Stimulated activated naive B cell treated with anti-CD40 and anti-IgM and Interleukin-4, amounts not matched to agents 10 μg/mL and 1 μg/mL and 100 μg/mL, for 72 hours (primary cell): ENCODE results near the gene NCKAP5.

Experiments
- ATAC-seq, 2 donors: fragments of 150-1000 bp; cut with Tn5 transposase; replicated peaks; 2 replicates each; pipeline ENCODE4 v1.10.0; 2021; ENCODE audit warnings: moderate library complexity in 1 of 2
- DNase-seq: peaks from one replicate; pipeline ENCODE4 v3.0.0; 2021
- H3K27ac Mint-ChIP-seq: one replicate; pipeline ENCODE4 v1.8.0; 2022; ENCODE audit warnings: mild to moderate bottlenecking, mixed read lengths
- H3K27me3 Mint-ChIP-seq, 2 donors: one replicate each; pipeline ENCODE4 v1.8.0; 2022; ENCODE audit warnings: mixed read lengths in 2 of 2
- H3K36me3 Mint-ChIP-seq, 2 donors: one replicate each; pipeline ENCODE4 v1.8.0; 2022; ENCODE audit warnings: mixed read lengths in 2 of 2, mild to moderate bottlenecking in 1 of 2
- H3K4me1 Mint-ChIP-seq, 2 donors: one replicate each; pipeline ENCODE4 v1.8.0; 2022; ENCODE audit warnings: mixed read lengths in 2 of 2, mild to moderate bottlenecking in 1 of 2
- H3K4me3 Mint-ChIP-seq, 2 donors: one replicate each; pipeline ENCODE4 v1.8.0; 2022; ENCODE audit warnings: mild to moderate bottlenecking in 2 of 2, mixed read lengths in 2 of 2, moderate library complexity in 1 of 2
- H3K9me3 Mint-ChIP-seq, 2 donors: one replicate each; pipeline ENCODE4 v1.8.0; 2022; ENCODE audit warnings: mixed read lengths in 2 of 2, mild to moderate bottlenecking in 1 of 2

NCKAP5 gene

DNA sequence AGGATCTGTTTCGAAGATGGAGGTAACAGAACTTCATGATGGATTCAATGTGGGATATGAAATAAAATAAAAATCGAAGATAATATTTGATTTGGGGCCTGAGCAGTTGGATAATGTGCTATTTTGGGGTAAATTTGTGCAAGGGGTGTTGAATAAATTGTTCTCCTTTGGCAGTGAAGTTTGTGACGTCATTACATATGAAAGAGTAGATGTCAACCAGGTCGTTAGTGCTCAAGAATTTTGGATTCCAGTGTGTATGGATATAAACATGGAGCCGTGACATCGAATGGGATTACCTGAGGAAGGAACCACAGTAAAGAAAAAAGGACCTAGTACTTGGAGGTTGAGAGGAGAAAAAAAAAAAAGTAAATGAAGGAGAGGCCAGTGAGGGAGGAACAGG, 253.0 kb downstream of the NCKAP5 start:
- H3K27ac Mint-ChIP-seq = no peak overlapping the region
- H3K4me1 Mint-ChIP-seq = no peaks in the 10 kb centered on the region
- ATAC-seq = no peak
- DNase-seq = no peak
- H3K27me3 Mint-ChIP-seq = peaks cover 0 to 4% of the 10 kb centered on the region in 2 donors
- no peaks in the 10 kb centered on the region for H3K36me3 Mint-ChIP-seq
- H3K4me3 Mint-ChIP-seq = no peak overlapping the region
- peaks cover 0 to 3% of the 10 kb centered on the region in 2 donors for H3K9me3 Mint-ChIP-seq

DNA sequence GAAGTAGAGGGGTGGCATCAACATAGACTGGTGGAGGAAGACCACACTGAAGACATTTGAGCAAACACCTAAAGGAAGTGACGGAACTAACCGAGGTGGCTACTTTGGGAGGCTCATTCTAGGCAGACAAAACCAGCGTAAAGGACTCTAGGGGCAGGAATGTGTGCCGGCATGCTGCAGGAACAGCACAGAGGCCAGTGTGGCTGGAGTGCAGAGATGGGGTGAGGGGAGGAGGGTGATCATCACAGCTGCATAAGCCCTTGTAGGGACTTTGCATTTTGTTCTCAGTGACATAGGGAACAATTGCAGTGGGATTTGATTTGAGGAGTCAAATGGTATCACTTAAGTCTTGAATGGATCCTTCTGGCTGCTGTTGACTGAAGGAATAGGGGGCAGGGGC, 253.5 kb downstream of the NCKAP5 start:
- Mint-ChIP-seq H3K27me3 (peaks cover 0 to 6% of the 10 kb centered on the region in 2 donors), H3K36me3 (no peaks in the 10 kb centered on the region), H3K4me3 (no peak overlapping the region), H3K27ac (no peak overlapping the region), H3K9me3 (peaks cover 0 to 3% of the 10 kb centered on the region in 2 donors), H3K4me1 (no peaks in the 10 kb centered on the region)
- no peak for DNase-seq
- ATAC-seq = no peak

DNA sequence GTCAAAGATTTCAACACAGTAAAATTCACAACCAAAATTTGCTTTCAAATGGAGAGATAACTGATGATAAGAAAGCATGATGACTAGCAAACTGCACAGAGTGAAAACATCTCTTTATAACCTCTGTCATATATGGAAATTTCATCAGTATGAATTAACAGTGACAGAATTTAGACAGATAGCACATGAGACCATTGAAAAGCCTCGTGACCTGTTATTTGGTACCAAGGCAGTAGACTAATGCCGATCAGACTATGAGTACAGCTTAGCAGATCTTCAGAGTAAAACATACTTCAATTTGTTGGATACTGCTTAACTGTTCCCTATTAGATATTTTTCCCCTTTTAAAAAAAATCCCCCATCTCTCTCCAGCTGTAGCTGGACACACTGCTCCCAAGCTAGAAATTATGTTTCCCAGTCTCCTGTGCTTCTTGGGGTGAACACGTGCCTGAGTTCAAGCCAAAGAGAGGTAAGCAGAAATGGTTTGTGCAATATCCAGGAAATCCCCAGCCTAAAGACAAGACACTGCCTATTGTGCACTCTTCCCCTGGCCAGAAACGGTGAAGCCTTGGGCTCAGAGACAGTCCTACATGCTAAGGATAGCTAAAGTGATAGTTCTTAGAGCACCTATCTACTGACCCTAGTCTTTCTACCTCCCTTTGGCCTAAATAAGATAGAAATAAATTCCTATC, 256.1 kb downstream of the NCKAP5 start:
- Mint-ChIP-seq H3K4me3 (no peak overlapping the region), H3K27me3 (peaks cover 0 to 6% of the 10 kb centered on the region in 2 donors), H3K27ac (no peak overlapping the region), H3K36me3 (no peaks in the 10 kb centered on the region), H3K9me3 (peaks cover 0 to 2% of the 10 kb centered on the region in 2 donors), H3K4me1 (no peaks in the 10 kb centered on the region)
- DNase-seq (no peak), ATAC-seq (no peak)

DNA sequence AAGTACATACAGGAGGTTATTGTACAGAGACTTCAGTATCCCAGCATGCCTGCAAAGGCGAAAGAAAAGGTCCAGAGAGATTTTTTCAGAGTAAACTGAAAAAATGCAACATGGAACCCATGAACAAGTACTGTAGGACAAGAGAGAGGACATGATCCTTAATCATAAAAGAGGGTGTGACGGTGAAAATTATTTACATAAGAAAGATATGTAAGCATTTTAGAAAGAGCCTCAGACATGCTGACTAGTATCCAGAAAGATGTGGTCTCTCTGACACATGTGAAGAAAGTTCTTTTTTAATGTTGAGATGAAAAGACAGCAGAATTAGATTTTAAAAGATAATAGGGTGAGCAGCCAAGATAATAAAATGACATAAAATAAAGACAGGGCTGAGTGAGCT, 262.0 kb downstream of the NCKAP5 start:
- Mint-ChIP-seq H3K4me1 (no peaks in the 10 kb centered on the region), H3K27me3 (peaks cover 0 to 6% of the 10 kb centered on the region in 2 donors), H3K4me3 (no peak overlapping the region), H3K27ac (no peak overlapping the region), H3K36me3 (no peaks in the 10 kb centered on the region), H3K9me3 (peaks cover 0 to 2% of the 10 kb centered on the region in 2 donors)
- ATAC-seq (no peak), DNase-seq (no peak)

DNA sequence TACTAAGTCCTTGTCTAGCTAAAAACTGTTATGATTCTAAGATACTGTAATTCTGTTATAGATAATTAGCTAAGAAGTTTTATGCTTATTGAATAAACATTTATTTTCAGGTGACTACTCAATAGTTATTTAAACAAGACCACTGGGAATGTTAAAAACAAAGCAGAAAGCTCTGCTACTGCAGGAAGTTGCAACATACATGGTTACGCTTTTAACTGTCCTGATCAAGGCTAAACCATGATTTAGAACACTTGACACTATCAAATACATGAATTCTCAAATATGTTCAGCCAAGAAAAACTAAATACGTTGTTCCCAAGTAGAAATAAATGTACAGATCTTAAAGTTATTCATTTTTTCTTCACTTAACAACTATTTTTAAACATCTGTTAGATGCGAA, 263.9 kb downstream of the NCKAP5 start:
- Mint-ChIP-seq H3K4me3 (no peak overlapping the region), H3K36me3 (no peaks in the 10 kb centered on the region), H3K27ac (no peak overlapping the region), H3K9me3 (peaks cover 0 to 2% of the 10 kb centered on the region in 2 donors), H3K27me3 (no peaks in the 10 kb centered on the region), H3K4me1 (no peaks in the 10 kb centered on the region)
- ATAC-seq (no peak), DNase-seq (no peak)

DNA sequence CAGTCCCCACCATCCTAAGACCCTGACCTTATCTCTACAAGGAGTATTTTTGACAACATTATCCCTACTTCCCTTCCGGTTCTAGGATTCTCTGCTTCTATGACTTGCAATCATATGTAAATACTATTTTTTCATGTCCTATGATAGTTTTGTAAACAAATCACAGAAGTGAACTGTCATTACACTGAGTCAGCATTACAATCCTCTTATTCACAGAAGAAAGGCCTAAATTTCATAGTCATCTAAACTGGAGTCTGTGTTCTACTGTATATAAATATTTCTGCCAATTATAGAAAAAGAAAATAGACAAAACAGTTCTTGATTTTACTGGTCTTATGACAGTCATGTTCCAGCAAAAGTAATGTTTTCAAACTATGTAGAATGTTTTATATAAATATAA, 265.1 kb downstream of the NCKAP5 start:
- Mint-ChIP-seq H3K27ac (no peak overlapping the region), H3K4me1 (no peaks in the 10 kb centered on the region), H3K9me3 (peaks cover 0 to 2% of the 10 kb centered on the region in 2 donors), H3K36me3 (no peaks in the 10 kb centered on the region), H3K4me3 (no peak overlapping the region), H3K27me3 (no peaks in the 10 kb centered on the region)
- ATAC-seq (no peak), DNase-seq (no peak)

DNA sequence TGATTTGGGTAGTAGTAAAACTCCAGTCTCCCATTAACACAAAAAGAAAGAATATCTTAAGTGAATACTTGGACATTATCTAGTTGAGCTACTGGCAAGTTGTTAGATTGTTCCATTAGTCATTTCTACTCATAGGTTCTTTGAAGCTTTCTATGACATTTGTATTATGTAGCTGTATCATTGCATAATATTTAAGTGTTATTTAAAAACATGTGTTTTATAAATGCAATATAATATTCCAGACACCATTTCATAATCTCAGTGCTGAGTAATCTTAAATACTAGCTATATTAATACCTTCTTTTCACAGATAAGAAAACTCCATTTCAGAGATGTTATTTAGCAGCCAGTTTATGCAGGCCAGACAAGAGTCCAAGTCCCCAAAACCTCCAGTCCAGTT, 271.9 kb downstream of the NCKAP5 start:
- H3K9me3 Mint-ChIP-seq = no peaks in the 10 kb centered on the region
- H3K27me3 Mint-ChIP-seq = peaks cover 3 to 6% of the 10 kb centered on the region in 2 donors
- no peak for DNase-seq
- ATAC-seq = no peak
- H3K36me3 Mint-ChIP-seq = no peaks in the 10 kb centered on the region
- no peak overlapping the region for H3K27ac Mint-ChIP-seq
- no peaks in the 10 kb centered on the region for H3K4me1 Mint-ChIP-seq
- H3K4me3 Mint-ChIP-seq = no peak overlapping the region

DNA sequence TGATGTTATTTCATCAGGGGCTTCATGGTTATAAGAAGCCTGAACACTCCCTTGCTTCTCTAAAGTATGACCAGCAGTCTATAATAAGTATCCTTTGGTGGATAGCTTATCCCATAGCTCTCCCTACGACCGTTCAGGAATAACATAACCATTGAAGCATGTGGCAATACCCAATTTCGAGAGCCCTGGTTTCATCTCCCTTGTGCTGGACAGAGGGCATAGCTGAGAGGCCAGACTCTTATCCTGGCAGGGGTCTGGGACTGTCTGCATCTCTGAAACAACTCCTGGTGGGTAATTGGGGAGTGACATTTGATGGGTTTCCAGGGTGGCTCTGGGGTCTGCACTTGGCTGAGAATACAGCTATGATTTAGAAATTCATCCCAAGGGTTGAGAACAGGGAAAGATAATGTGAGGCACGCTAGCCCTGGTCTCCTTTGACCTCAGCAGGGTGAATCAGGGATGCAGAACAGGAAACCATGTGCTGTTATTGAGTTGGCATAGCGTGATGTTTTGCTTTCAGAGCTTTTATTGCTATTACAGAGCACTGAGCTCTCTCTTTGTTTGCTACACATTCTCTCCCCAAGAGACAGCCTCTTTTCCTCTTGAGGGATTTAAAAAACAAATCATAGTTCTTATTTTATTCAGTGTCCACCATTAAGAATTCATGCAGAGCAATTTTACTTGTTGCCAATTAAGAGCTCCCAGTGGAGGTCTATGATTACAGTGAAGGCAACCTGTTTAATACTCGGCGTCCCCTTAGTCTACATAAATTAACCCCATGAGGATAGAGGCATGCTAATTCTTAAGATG, 274.5 kb downstream of the NCKAP5 start:
- no peaks in the 10 kb centered on the region for H3K36me3 Mint-ChIP-seq
- no peak overlapping the region for H3K4me3 Mint-ChIP-seq
- no peaks in the 10 kb centered on the region for H3K9me3 Mint-ChIP-seq
- peaks cover 3 to 6% of the 10 kb centered on the region in 2 donors for H3K27me3 Mint-ChIP-seq
- no peak for ATAC-seq
- H3K27ac Mint-ChIP-seq = no peak overlapping the region
- no peaks in the 10 kb centered on the region for H3K4me1 Mint-ChIP-seq
- no peak for DNase-seq

DNA sequence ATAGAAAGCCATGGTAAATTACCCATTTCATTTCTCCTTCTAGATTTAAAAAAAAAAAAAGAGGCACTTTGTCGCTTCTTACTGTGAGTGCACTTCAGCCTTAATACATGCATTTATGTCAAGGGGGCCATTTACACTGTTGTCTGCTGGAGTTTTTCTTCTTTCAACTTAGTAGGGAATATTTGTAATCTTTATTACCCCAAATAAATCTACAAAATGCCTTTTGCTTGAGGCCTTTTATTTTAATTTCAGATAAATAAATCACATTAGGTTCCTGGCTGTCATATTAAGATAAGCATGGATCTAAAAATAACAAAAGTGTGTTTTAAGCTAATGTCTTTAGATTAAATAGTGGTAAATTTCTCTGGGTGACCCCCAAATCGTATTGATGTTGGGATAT, 276.0 kb downstream of the NCKAP5 start:
- no peak for ATAC-seq
- Mint-ChIP-seq H3K4me1 (no peaks in the 10 kb centered on the region), H3K4me3 (no peak overlapping the region), H3K36me3 (no peaks in the 10 kb centered on the region), H3K9me3 (no peaks in the 10 kb centered on the region), H3K27me3 (peaks cover 3 to 6% of the 10 kb centered on the region in 2 donors), H3K27ac (no peak overlapping the region)
- no peak for DNase-seq

DNA sequence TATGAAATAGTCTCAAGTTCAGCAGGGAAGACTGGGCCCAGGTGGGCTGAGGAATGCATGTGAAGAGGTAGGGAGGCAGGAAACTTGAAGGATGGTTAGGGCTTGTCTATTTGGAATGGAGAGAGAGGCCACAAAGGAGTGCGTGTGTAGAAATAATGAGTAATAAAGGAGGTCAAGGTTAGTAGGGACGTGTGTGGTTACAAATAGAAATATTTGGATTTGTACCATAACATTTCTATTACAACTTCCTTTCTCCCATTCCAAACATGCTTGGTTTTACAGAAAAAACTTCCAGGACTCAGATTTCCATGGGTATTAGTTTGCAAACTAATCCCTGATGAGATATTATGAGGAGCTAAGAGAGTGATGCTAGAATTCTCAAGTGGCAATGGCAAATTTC, 280.6 kb downstream of the NCKAP5 start:
- Mint-ChIP-seq H3K4me3 (no peak overlapping the region), H3K27me3 (peaks cover 0 to 3% of the 10 kb centered on the region in 2 donors), H3K4me1 (no peaks in the 10 kb centered on the region), H3K9me3 (no peaks in the 10 kb centered on the region), H3K27ac (no peak overlapping the region), H3K36me3 (no peaks in the 10 kb centered on the region)
- DNase-seq (no peak), ATAC-seq (no peak)

DNA sequence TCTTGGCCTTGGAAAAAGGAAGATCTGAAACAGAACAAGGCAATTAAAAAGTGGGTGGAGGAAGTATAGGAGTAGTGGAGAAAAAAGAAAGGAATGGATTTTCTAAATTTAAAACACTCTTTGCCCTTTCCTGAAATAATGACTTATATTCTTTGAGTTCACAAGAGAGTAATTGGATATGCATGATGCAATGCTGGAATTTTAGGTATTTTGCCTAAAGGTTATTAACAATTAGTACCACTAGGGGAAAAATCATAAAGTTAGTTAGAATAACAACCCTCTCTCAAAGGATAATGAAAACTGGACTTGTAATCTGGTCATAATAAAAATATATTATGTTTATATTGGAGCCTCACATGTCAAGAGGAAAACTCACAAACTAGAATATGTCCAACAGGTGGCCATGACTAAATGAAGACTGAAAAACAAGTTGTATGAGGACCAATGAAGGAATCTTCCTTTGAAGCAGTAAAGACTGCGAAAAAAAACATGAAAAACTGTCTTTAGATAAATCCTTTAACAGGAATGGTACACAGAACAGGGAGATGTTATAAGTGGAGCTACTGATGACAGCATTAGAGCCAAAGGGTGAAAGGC, 281.8 kb downstream of the NCKAP5 start:
- no peak overlapping the region for H3K4me3 Mint-ChIP-seq
- H3K36me3 Mint-ChIP-seq = no peaks in the 10 kb centered on the region
- H3K27me3 Mint-ChIP-seq = no peaks in the 10 kb centered on the region
- ATAC-seq = no peak
- no peaks in the 10 kb centered on the region for H3K4me1 Mint-ChIP-seq
- H3K9me3 Mint-ChIP-seq = no peaks in the 10 kb centered on the region
- DNase-seq = no peak
- no peak overlapping the region for H3K27ac Mint-ChIP-seq

DNA sequence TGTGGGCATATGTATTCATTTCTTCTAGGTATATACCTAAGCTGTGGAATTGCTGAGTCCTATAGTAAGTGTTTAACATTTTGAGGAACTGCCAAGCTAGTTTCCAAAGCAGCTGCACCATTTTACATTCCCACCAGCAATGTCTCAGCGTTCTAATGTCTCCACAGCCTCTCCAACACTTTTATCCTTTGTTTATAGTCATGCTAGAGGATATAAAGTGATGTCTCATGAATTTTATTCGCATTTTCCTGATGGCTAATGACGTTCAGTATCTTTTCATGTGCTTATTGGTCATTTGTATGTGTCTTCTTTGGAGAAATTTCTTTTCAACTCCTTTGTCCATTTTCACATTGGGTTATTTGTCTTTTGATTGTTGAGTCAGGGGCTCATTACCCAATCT, 295.2 kb downstream of the NCKAP5 start:
- Mint-ChIP-seq H3K36me3 (no peaks in the 10 kb centered on the region), H3K27ac (no peak overlapping the region), H3K9me3 (peaks cover 0 to 4% of the 10 kb centered on the region in 2 donors), H3K27me3 (peaks cover 0 to 4% of the 10 kb centered on the region in 2 donors), H3K4me3 (no peak overlapping the region), H3K4me1 (no peaks in the 10 kb centered on the region)
- ATAC-seq = no peak
- DNase-seq = no peak

DNA sequence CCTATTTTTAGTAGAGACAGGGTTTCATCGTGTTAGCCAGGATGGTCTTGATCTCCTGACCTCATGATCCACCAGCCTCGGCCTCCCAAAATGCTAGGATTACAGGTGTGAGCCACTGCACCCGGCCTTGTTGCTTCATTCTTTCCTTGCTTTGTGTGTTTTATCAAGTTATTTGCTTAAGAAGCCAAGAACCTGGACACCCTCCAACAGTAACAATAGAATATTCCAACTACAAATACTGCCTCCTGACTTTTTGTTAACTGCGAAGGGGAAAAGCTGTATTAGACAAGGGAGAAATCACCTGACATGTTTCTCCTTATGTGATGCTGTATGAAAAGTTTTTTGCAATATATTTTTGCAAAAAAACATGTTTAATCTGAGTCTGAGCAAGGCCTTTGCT, 297.2 kb downstream of the NCKAP5 start:
- H3K27me3 Mint-ChIP-seq = peaks cover 9 to 10% of the 10 kb centered on the region in 2 donors
- H3K9me3 Mint-ChIP-seq = peaks cover 0 to 4% of the 10 kb centered on the region in 2 donors
- ATAC-seq (no peak), DNase-seq (no peak)
- no peaks in the 10 kb centered on the region for H3K36me3 Mint-ChIP-seq
- no peak overlapping the region for H3K4me3 Mint-ChIP-seq
- peaks cover 1 to 10% of the 10 kb centered on the region in 2 donors for H3K4me1 Mint-ChIP-seq
- H3K27ac Mint-ChIP-seq = no peak overlapping the region

DNA sequence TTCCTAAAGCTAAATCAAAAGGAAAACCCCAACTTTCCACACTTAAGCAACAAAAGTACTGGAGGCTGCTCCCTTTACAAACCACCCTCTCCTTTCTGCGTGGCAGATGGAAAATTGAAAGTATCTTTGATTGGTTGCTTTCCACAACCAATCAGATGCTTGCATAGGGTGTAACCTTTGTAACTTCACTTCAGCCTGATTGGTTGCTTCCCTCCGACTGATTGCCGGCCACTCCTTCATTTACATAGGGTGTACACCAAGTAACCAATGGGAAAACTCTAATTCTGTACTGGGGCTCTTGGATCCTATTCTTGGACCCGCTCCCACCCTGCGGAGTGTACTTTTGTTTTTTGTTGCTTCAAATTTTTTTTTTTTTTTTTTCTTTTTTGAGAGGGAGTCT, 297.7 kb downstream of the NCKAP5 start:
- H3K36me3 Mint-ChIP-seq = no peaks in the 10 kb centered on the region
- H3K27ac Mint-ChIP-seq = no peak overlapping the region
- peaks cover 3 to 15% of the 10 kb centered on the region in 2 donors for H3K4me1 Mint-ChIP-seq
- ATAC-seq = no peak
- peaks cover 0 to 4% of the 10 kb centered on the region in 2 donors for H3K9me3 Mint-ChIP-seq
- H3K4me3 Mint-ChIP-seq = no peak overlapping the region
- DNase-seq = no peak
- H3K27me3 Mint-ChIP-seq = peaks cover 15% of the 10 kb centered on the region in 2 donors
